HepG2 (cell line): Measurements from ENCODE around the gene PIM1. TPM values are rescaled to one million over a fixed set of nuclear protein-coding genes. Genes with fewer than 3 reads are reported as not detected.

ENCODE experiments used
- AGO1 ChIP-seq: fragments of 200-400 bp; formaldehyde crosslinking; IDR thresholded peaks from 2 replicates; pipeline ENCODE4 v1.6.1; 2017; ENCODE audit warnings: mild to moderate bottlenecking, low read depth, low read length, moderate library complexity; ENCODE audit not compliant: poor library complexity, severe bottlenecking
- KDM5B ChIP-seq: sonication (generic); formaldehyde crosslinking; IDR thresholded peaks from 2 replicates; pipeline ENCODE4 v1.4.0; 2020; ENCODE audit warnings: missing genetic modification reagents, mild to moderate bottlenecking, borderline replicate concordance
- KLF12 ChIP-seq: sonication (generic); formaldehyde crosslinking; IDR thresholded peaks from 2 replicates; pipeline ENCODE4 v1.4.0; 2020; ENCODE audit warnings: missing genetic modification reagents, borderline replicate concordance
- NFATC3 ChIP-seq: sonication (generic); formaldehyde crosslinking; IDR thresholded peaks from 2 replicates; pipeline ENCODE4 v1.5.1; 2020; ENCODE audit warnings: mild to moderate bottlenecking, missing genetic modification reagents
- PAX8 ChIP-seq: sonication (generic); formaldehyde crosslinking; IDR thresholded peaks from 2 replicates; pipeline ENCODE4 v1.8.0; 2022; ENCODE audit warnings: mild to moderate bottlenecking, missing genetic modification reagents, borderline replicate concordance
- ZFP62 ChIP-seq: sonication (generic); formaldehyde crosslinking; IDR thresholded peaks from 2 replicates; pipeline ENCODE4 v1.4.0; 2020; ENCODE audit warnings: missing genetic modification reagents
- ZNF180 ChIP-seq: sonication (generic); formaldehyde crosslinking; IDR thresholded peaks from 2 replicates; pipeline ENCODE4 v1.4.0; 2020; ENCODE audit warnings: low read depth, missing genetic modification reagents, borderline replicate concordance
- ZNF343 ChIP-seq: sonication (generic); formaldehyde crosslinking; IDR thresholded peaks from 2 replicates; pipeline ENCODE4 v1.4.0; 2020; ENCODE audit warnings: mild to moderate bottlenecking, missing genetic modification reagents
- ZNF383 ChIP-seq: sonication (generic); formaldehyde crosslinking; IDR thresholded peaks from 2 replicates; pipeline ENCODE4 v1.4.0; 2020; ENCODE audit warnings: missing genetic modification reagents, mild to moderate bottlenecking, borderline replicate concordance
- ZNF879 ChIP-seq: sonication (generic); formaldehyde crosslinking; IDR thresholded peaks from 2 replicates; pipeline ENCODE4 v1.8.1; 2023; ENCODE audit warnings: missing genetic modification reagents
- polyA plus RNA-seq, 8 experiments: library from polyadenylated mRNA; depleted of rRNA in 3 of 8; stranded (reverse) in 7 of 8; unstranded in 1 of 8; fragments of >200 nt; fragmentation: Illumina TruSeq in 4 of 8; extraction: Trizol in 4 of 8; gene quantifications; 2 replicates each; pipeline versions ENCODE4 v1.2.1 to v1.2.3, GENCODE V29; 2011 to 2016; ENCODE audit warnings: low read depth in 4 of 8, missing spikeins in 1 of 8, mixed read lengths in 1 of 8; ENCODE audit not compliant: insufficient read depth in 1 of 8
- total RNA-seq, 5 experiments: library from RNA; depleted of rRNA; stranded (reverse); fragments of >200 nt; fragmentation: Illumina TruSeq; extraction: Trizol; gene quantifications; 2 replicates each; pipeline ENCODE4 v1.2.3, GENCODE V29; 2016; ENCODE audit warnings: low read depth in 1 of 5
- TF ChIP-seq, protein P1 (sequence below), 2 experiments: sonication (generic) in 1 of 2; formaldehyde crosslinking in 1 of 2; IDR thresholded peaks; 2 replicates each; pipeline versions ENCODE4 v1.6.1 to v1.9.0; 2014 to 2022; ENCODE audit warnings: antibody characterized with exemption in 1 of 2, borderline replicate concordance in 1 of 2, inconsistent platforms in 1 of 2, low read depth in 1 of 2, missing genetic modification reagents in 1 of 2
- TF ChIP-seq, protein P2 (sequence below): sonication (generic); formaldehyde crosslinking; IDR thresholded peaks from 2 replicates; pipeline ENCODE4 v1.4.0; 2020; ENCODE audit warnings: missing genetic modification reagents, low read depth, mild to moderate bottlenecking, borderline replicate concordance
- TF ChIP-seq, protein P3 (sequence below): sonication (generic); formaldehyde crosslinking; IDR thresholded peaks from 2 replicates; pipeline ENCODE4 v1.8.0; 2023; ENCODE audit warnings: mild to moderate bottlenecking, missing genetic modification reagents
- TF ChIP-seq, protein P4 (sequence below): IDR thresholded peaks from 2 replicates; pipeline ENCODE4 v1.6.1; 2016; ENCODE audit warnings: mild to moderate bottlenecking, missing biosample characterization, missing genetic modification reagents
- TF ChIP-seq, protein P5 (sequence below): sonication (generic); formaldehyde crosslinking; IDR thresholded peaks from 2 replicates; pipeline ENCODE4 v1.5.0; 2020; ENCODE audit warnings: missing genetic modification reagents
- TF ChIP-seq, protein P6 (sequence below): sonication (generic); formaldehyde crosslinking; IDR thresholded peaks from 2 replicates; pipeline ENCODE4 v1.9.0; 2021; ENCODE audit warnings: missing genetic modification reagents, mild to moderate bottlenecking, borderline replicate concordance
- TF ChIP-seq, protein P7 (sequence below): sonication (generic); formaldehyde crosslinking; IDR thresholded peaks from 2 replicates; pipeline ENCODE4 v1.5.0; 2020; ENCODE audit warnings: missing genetic modification reagents

Gene PIM1
- total and polyA plus RNA-seq, 2 of the 13 experiments (the other 11 are each of a cell fraction or from before 2014, with no cell fraction given) = 29.4 to 117 TPM

DNA sequence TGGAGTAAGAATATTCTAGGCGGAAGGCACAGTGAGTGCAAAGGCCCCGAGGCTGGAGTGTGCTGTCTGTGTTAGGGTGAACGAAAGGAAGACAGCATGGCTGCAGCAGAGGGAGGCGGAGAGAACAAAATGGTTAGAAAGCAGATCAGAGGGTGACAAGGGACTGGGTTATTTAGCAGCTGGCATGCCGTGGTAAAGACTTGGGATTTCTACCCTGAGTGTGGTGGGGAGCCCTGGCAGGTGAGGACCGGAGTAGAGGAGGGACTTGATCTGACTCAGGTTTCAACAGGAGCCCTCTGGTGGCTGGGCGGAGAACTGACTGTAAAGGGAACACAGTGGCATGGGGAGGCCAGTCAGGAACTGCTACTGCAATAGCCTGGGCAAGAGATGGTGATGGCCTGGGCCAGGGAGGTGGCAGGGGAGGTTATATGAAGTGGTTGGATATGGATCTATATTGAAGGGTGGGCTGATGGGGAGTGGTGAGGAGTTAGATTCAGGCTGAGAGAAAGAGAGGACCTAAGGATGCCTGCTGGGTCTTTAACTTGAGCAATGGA lies 38.0 kb downstream of the PIM1 start (continued):
- TF ChIP-seq, protein P1, sequence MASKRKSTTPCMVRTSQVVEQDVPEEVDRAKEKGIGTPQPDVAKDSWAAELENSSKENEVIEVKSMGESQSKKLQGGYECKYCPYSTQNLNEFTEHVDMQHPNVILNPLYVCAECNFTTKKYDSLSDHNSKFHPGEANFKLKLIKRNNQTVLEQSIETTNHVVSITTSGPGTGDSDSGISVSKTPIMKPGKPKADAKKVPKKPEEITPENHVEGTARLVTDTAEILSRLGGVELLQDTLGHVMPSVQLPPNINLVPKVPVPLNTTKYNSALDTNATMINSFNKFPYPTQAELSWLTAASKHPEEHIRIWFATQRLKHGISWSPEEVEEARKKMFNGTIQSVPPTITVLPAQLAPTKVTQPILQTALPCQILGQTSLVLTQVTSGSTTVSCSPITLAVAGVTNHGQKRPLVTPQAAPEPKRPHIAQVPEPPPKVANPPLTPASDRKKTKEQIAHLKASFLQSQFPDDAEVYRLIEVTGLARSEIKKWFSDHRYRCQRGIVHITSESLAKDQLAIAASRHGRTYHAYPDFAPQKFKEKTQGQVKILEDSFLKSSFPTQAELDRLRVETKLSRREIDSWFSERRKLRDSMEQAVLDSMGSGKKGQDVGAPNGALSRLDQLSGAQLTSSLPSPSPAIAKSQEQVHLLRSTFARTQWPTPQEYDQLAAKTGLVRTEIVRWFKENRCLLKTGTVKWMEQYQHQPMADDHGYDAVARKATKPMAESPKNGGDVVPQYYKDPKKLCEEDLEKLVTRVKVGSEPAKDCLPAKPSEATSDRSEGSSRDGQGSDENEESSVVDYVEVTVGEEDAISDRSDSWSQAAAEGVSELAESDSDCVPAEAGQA (IDR thresholded peaks at IDR 0.05; ENCODE audit: low read depth) = no peak
- TF ChIP-seq, protein P1 (CRISPR knock-in tag; IDR thresholded peaks at IDR 0.05; ENCODE audit: borderline replicate concordance) = no peak
- no peak; the same call in 1 of the 2 replicates for TF ChIP-seq KDM5B (CRISPR knock-in tag)
- TF ChIP-seq PAX8 (CRISPR knock-in tag) = no peak
- TF ChIP-seq ZNF180 (CRISPR knock-in tag) = no peak
- no peak for TF ChIP-seq ZNF879 (CRISPR knock-in tag)
- no peak for TF ChIP-seq ZNF343 (CRISPR knock-in tag)
- TF ChIP-seq, protein P2, sequence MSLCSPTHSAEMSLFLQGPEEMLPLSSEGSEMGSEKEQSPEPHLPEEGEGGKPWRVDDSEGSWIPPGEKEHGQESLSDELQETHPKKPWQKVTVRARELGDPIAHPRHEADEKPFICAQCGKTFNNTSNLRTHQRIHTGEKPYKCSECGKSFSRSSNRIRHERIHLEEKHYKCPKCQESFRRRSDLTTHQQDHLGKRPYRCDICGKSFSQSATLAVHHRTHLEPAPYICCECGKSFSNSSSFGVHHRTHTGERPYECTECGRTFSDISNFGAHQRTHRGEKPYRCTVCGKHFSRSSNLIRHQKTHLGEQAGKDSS (CRISPR knock-in tag) = peak; percentile 53; the same call in 1 of the 2 replicates
- TF ChIP-seq, protein P3, sequence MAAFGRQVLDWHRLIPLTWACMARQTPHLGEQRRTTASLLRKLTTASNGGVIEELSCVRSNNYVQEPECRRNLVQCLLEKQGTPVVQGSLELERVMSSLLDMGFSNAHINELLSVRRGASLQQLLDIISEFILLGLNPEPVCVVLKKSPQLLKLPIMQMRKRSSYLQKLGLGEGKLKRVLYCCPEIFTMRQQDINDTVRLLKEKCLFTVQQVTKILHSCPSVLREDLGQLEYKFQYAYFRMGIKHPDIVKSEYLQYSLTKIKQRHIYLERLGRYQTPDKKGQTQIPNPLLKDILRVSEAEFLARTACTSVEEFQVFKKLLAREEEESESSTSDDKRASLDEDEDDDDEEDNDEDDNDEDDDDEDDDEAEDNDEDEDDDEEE (CRISPR knock-in tag) = peak; percentile 71; the same call in 1 of the 2 replicates
- TF ChIP-seq, protein P4, sequence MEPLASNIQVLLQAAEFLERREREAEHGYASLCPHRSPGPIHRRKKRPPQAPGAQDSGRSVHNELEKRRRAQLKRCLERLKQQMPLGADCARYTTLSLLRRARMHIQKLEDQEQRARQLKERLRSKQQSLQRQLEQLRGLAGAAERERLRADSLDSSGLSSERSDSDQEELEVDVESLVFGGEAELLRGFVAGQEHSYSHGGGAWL (CRISPR knock-in tag) = no peak
- TF ChIP-seq ZNF383 = no peak
- TF ChIP-seq KLF12 (CRISPR knock-in tag) = no peak
- no peak for TF ChIP-seq AGO1
- TF ChIP-seq ZFP62 (CRISPR knock-in tag) = no peak
- no peak for TF ChIP-seq NFATC3 (CRISPR knock-in tag)
- TF ChIP-seq, protein P5, sequence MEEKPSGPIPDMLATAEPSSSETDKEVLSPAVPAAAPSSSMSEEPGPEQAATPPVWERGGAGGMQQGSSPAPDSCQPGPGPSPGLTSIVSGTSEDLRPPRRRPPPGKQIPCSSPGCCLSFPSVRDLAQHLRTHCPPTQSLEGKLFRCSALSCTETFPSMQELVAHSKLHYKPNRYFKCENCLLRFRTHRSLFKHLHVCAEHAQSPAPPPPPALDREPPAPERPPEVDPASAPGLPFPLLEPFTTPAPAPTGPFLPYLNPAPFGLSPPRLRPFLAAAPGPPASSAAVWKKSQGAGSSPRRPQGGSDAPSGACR (CRISPR knock-in tag) = 0 out of 2 replicates have a peak, but pooled peaks have one; percentile 60
- TF ChIP-seq, protein P6, sequence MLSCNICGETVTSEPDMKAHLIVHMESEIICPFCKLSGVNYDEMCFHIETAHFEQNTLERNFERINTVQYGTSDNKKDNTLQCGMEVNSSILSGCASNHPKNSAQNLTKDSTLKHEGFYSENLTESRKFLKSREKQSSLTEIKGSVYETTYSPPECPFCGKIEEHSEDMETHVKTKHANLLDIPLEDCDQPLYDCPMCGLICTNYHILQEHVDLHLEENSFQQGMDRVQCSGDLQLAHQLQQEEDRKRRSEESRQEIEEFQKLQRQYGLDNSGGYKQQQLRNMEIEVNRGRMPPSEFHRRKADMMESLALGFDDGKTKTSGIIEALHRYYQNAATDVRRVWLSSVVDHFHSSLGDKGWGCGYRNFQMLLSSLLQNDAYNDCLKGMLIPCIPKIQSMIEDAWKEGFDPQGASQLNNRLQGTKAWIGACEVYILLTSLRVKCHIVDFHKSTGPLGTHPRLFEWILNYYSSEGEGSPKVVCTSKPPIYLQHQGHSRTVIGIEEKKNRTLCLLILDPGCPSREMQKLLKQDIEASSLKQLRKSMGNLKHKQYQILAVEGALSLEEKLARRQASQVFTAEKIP (CRISPR knock-in tag) = no peak
- TF ChIP-seq, protein P7, sequence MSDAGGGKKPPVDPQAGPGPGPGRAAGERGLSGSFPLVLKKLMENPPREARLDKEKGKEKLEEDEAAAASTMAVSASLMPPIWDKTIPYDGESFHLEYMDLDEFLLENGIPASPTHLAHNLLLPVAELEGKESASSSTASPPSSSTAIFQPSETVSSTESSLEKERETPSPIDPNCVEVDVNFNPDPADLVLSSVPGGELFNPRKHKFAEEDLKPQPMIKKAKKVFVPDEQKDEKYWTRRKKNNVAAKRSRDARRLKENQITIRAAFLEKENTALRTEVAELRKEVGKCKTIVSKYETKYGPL = no peak
